HG03378 (cell line): ENCODE results near the gene MIXL1.
A peak's percentile ranks its signal among the peaks of the same experiment; 100 is the strongest.
"Not testable (repeated sequence)": the region's sequence is repeated elsewhere in the genome, so short reads cannot be mapped to it uniquely, and the experiment has no call there.

ENCODE experiments used
- ATAC-seq: cut with Tn5 transposase; IDR thresholded peaks from one replicate; pipeline ENCODE4 v1.9.1; 2021; ENCODE audit warnings: mild to moderate bottlenecking, moderate library complexity; ENCODE audit not compliant: unreplicated experiment

Gene MIXL1

GRCh38 chr1:226212545-226212944, 10.9 kb upstream of the MIXL1 start:
- no peak for ATAC-seq

GRCh38 chr1:226215239-226215638, 8.2 kb upstream of the MIXL1 start:
- no peak for ATAC-seq

- ATAC-seq, result no peak
Measured at GRCh38 chr1:226216056-226216455, 7.4 kb upstream of the MIXL1 start.

GRCh38 chr1:226217273-226217672, 6.2 kb upstream of the MIXL1 start:
- ATAC-seq, result no peak

GRCh38 chr1:226220473-226221189, 2.8 kb upstream of the MIXL1 start:
- ATAC-seq, result no peak

GRCh38 chr1:226222686-226223085, 778 bp upstream of the MIXL1 start:
- ATAC-seq, result no peak

GRCh38 chr1:226223786-226224244, 351 bp downstream of the MIXL1 start:
- peak; percentile 72 for ATAC-seq

GRCh38 chr1:226226601-226227000, 3.1 kb downstream of the MIXL1 start:
- no peak for ATAC-seq

GRCh38 chr1:226233293-226233692, 9.8 kb downstream of the MIXL1 start:
- ATAC-seq, result no peak

- ATAC-seq, result no peak
Measured at GRCh38 chr1:226233806-226234205, 10.3 kb downstream of the MIXL1 start.

GRCh38 chr1:226236826-226237225, 13.4 kb downstream of the MIXL1 start:
- no peak for ATAC-seq

GRCh38 chr1:226239421-226239820, 16.0 kb downstream of the MIXL1 start:
- ATAC-seq, result no peak

- no peak for ATAC-seq
Measured at GRCh38 chr1:226248091-226248490, 24.6 kb downstream of the MIXL1 start.

GRCh38 chr1:226248796-226249195, 25.3 kb downstream of the MIXL1 start:
- ATAC-seq, result no peak

GRCh38 chr1:226250511-226250910, 27.0 kb downstream of the MIXL1 start:
- no peak for ATAC-seq

- ATAC-seq, result not testable (repeated sequence)
Measured at GRCh38 chr1:226252841-226253240, 29.4 kb downstream of the MIXL1 start.

- no peak for ATAC-seq
Measured at GRCh38 chr1:226253933-226254332, 30.5 kb downstream of the MIXL1 start.

- no peak for ATAC-seq
Measured at GRCh38 chr1:226255380-226255779, 31.9 kb downstream of the MIXL1 start.

- ATAC-seq, result no peak
Measured at GRCh38 chr1:226261818-226262217, 38.4 kb downstream of the MIXL1 start.

- no peak for ATAC-seq
Measured at GRCh38 chr1:226268421-226269124, 45.1 kb downstream of the MIXL1 start.

GRCh38 chr1:226272233-226272902, 48.9 kb downstream of the MIXL1 start:
- ATAC-seq, result not testable (repeated sequence)

- no peak for ATAC-seq
Measured at GRCh38 chr1:226274138-226274537, 50.7 kb downstream of the MIXL1 start.
